Activated T-helper 9 cell treated with anti-CD3 and anti-CD28 coated beads, Interleukin-2, amount 50 U/mL, for 16 hours (primary cell): ENCODE results near the gene TNFRSF25.

ENCODE experiments used
- DNase-seq: peaks from one replicate; pipeline ENCODE4 v3.0.0-alpha.2; 2020; ENCODE audit warnings: low read depth

The TNFRSF25 gene, protein sequence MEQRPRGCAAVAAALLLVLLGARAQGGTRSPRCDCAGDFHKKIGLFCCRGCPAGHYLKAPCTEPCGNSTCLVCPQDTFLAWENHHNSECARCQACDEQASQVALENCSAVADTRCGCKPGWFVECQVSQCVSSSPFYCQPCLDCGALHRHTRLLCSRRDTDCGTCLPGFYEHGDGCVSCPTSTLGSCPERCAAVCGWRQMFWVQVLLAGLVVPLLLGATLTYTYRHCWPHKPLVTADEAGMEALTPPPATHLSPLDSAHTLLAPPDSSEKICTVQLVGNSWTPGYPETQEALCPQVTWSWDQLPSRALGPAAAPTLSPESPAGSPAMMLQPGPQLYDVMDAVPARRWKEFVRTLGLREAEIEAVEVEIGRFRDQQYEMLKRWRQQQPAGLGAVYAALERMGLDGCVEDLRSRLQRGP

DNA sequence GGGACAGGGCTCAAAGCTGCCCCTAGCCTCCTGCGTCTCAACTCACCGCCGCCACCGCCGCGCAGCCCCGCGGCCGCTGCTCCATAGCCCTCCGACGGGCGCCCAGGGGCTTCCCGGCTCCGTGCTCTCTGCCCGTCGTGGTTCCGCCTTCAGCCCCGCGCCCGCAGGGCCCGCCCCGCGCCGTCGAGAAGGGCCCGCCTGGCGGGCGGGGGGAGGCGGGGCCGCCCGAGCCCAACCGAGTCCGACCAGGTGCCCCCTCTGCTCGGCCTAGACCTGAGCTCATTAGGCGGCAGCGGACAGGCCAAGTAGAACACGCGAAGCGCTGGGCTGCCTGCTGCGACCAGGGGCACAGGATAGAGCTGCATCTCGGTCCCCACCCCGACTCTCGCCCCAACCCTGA lies at the start of gene TNFRSF25:
Gene TNFRSF25 (minus strand): TSS at position 151 of the 400 bp plus-strand sequence. CDS start 66 bp downstream, at position 85.
- DNase-seq, result peak; percentile 42

DNA sequence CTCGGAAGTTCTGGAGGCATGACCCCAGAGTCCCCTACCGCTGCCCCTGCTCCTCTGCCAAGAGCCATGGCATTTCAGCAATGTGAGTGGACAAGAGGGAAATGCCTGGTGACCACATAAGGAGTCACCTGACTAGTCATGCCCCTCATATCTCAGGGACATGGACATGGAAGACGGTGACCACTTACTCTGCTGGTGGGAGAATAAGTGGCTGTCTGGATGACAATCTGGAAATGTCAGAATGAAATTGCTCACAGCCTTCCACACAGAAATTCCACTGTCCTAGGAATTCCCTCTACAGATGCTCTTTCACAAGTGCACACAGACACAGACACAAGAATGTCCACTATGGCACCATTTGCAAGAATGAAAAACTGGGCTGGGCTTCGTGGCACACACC lies 49.8 kb upstream of the TNFRSF25 start:
- DNase-seq, result no peak

DNA sequence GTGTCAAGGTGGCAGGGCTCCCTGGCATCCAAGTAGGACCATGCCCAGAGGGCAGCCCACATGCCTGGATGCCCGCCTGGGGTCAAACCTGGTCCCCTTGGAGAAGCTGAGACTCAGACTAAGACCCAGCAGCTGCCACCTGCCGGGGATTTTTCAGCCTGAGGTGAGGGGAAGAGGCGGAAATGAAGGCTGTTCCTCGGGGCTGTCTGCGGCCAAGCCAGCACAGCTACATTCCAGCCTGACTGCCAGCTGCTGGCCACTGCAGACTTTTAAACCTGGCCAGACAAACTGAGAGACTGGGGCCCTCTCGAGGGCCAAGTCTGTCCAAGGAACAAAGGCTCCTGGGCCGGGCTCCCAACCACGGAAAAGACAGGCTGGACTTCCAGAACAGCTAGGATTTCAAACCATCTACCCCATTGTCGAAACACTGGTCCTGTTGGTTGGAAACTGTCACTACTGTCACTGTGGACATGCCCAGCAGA lies 47.4 kb upstream of the TNFRSF25 start:
- no peak for DNase-seq

DNA sequence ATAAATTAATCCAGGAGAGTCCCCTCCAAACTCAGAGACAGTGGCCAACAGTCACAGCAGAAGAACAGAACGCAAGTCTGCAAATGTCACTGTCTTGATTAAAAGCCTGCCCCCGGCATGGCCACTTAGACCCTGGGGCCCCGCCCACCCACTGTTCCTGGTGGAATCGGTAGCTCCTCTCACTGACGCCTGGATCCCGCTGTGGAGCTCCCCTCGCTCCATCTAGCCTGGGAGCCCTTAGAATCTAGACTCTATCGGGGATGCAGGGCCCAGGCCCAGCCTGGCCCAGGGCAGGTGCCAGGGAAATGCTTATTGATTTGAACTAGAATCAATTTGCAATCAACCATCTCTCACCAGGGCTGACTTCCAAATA lies 46.9 kb upstream of the TNFRSF25 start:
- no peak for DNase-seq

DNA sequence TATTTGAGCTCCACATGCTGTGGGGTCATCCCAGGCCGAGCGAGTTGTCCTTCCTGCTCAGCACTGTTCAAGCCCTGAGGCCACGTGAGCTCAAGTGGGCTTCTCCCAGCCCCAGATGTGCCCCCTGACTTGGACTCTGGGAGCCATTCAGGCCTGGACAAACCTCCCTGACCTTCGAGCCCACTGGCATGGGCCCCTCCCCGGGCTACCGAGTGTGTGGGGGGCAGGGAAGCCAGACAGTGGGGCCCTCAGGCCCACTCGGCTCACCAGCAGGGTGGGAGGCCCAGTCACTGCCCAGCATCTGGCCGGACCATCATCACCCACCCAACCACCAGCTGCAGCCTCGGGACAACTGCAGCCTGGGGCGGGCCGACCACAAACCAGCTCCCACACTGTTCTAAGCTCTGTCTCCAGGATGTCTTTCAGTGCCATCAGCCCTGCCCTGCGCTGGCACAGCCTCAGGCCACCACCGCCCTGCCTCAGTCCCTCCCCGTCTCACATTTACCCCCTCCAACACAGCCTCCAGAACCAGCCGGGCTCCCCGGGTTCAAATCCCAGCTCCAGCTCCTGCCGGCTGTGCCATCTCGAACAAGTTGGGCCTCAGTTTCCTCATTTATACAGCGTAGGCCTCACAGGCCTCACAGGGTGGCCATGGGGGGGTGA lies 46.4 kb upstream of the TNFRSF25 start:
- no peak for DNase-seq

DNA sequence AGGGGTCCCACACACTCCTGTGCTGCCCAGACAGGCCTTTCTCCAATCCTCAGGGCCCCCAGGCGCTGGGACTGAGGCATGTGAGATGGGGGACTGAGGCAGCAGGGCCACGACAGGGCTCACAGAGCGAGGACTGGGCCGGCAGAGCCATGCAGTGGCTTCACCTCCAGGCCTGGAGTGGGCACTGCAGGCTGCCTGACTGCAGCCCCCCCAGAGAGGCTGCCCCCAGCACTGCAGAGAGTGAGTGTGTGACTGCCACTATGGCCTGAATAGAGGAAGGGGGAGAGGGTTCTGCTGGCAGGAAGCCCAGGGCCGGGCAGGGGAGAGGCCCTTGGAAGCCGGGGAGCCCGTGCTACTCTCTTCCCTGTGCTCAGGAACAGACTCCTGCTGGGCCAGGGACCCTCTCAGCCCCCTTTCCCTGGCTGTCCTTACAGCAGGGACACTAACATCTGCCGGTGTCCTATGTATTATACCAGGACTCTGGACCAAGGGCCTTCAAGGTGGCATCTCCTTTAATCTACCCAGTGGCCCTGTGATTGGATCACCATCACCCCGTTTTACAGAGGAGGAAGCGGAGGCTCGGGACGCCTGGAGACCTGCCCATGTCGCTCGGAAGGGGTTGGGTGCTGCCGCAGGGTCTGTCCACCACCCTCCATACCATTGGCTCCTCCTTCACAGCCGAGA lies 45.7 kb upstream of the TNFRSF25 start:
- no peak for DNase-seq

DNA sequence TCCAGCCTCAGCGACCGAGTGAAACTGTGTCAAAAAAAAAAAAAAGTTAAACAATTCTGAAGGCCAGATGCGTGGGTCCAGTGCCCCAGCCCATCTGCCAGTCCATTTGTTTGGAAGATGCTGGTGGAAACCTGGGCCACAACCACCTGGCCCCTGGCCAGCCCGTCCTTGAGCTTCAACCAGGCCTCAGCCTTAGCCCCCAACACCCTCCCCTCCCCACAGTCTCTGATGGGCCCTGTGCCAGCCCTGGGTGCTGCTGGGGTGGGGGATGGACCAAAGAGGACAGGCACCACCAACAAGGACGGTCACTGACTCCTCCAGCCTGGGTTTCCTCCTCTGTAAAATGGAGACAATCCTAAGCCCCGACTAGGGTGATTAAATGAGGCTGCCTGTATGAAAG lies 45.1 kb upstream of the TNFRSF25 start:
- DNase-seq, result no peak

DNA sequence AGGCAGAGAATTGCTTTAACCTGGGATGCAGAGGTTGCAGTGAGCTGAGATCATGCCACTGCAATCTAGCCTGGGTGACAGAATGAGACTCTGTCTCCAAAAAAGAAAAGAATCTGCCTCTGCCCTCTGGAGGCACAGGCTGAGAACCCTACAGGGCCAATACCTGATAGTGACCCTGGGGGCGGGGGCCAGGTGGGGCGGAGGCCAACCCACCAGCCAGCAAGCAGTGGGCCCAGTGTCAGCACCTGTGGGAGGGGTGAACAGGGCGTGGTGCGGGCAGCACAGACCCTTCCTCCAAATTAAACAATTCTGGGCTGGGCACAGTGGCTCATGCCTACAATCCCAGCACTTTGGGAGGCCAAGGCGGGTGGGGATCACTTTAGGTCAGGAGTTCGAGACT lies 44.5 kb upstream of the TNFRSF25 start:
- DNase-seq, result no peak

DNA sequence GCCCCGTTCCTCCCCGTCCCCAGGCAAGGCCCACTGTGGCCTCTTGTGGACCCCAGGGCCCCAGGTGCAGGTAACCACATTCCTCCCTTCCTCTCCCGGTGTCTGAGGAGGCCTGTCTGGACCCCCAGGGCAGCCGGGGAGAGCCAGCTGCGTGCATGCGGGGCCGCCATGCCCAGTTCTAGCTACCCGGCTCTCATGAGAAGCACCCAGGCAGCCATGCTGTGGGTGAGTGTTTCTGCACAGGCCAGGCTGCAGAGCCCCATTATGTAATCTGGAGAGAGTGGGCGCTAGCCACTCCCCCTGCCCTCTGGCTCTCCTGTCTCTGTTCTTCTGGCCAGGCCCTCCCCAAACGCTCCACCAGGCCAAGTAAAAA lies 43.9 kb upstream of the TNFRSF25 start:
- DNase-seq, result no peak

DNA sequence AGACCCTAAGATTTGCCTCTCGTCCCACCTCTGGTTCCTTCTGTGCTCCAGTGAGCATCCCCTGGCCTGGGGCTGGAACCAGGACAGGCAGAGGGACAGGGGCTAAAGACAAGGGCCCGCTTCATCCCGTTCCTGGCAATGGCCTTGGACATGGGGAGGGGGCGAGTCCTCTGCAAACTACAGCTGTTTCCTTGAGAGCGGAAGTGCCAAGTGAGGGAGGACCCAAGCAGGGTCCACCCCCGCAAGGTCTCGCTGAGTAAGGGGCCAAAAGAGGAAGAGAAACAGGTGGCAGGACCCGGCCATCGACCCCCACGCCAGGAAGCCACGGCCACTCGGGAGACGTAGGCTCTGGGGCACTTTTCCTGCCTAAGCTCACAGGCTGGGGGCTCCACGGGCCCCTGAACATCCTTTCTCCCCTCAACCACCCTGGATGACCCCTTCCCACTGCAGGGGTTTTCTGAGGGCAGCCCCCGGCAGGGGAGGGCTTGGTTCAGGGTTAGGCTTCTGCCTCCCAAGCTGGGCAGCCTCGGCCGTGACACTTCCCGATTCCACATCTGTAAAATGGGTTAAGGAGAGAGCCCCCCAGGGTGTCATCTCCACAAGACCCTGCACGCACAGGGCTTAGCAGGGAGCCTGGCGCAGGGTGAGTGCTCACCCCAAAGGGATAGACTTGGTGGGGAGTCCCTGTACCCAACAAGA lies 43.4 kb upstream of the TNFRSF25 start:
- no peak for DNase-seq

DNA sequence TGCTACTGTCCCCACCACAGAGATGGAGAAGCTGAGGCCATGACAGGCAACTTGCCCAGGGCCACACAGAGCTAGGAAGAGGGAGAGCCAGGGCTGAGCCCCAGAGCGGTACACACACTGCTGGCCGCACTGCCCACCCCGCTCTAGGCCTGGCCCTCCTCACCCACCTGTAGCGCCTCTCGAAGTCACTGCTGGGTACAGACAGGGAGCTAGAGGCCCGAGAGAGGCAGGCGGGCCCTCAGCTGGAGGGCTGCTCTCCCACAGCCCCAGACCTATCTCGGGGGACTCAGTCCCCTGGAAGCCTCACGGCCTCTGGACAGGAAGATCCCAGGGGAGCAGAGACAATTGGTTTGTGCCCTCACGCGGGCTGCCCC lies 42.8 kb upstream of the TNFRSF25 start:
- no peak for DNase-seq

DNA sequence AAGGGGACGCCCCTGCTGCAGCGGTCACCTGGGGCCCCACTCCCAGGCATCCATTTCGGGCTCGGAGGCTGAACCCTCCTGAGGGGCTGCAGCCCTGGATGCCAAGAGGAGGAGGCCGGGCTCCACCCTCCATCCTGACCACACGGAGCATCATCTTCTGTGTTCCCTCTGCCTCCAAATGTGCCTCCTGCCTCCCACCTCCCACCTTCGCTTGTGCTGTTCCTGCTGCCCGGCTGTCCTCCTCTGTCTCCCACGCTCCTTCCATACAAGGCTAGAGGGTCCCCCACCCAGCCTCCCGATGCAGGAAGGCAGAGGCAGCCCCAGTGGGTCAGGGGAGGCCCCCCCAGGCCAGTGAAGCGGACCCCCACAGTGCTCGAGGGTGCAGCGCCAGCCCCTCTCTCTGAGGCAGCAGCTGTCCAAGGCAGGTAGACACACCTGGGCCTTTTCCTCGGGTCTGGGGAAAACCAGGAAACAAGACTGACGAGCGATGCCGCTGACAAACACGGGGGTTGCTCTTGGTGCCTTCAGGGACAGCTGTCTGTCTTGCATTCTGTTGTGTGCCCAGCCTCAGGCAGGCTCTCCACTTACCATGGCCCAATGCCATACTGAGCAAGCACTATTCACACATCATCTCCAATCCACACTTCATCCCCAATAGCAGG lies 42.3 kb upstream of the TNFRSF25 start:
- DNase-seq, result no peak

DNA sequence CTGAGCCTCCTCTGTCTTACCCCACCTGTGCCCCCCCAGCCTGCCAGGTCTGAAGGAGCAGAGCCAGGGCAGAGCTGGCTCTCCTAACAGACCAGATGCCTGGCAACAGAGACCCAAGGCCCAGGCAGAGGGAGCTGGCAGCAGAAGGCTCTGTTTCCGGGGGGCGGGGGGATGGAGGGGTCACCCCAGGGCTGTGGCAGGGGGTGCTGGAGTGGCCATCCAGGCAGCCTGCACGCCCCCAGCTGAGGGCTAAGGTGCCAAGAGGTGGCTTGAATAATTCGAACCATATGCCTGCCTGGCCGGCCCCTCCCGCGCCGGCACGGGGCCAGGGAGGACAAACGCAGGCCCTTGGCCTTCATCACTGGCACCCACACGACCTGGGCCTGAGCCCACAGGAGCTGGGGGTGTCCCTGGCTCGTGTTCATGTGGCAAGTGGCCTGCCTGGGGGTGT lies 41.5 kb upstream of the TNFRSF25 start:
- no peak for DNase-seq

DNA sequence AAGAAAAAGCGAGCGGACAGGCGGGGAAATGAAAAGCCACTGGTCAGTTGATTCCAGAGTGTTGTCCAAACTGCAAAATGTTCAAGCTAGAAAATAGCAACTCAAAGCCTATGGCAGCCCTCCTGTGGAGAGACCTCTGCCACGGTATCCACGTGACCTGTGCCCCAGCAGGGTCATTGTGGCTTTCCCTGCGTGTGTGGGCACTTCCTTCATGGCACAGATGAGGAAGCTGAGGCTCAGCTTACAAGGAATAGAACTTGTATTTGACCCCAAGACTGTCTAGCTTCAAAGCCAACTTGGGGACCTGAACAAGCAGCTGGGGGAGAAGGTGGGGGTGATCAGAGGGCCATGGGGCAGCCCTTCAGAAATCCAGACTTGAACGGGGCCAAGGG lies 41.1 kb upstream of the TNFRSF25 start:
- DNase-seq, result no peak

DNA sequence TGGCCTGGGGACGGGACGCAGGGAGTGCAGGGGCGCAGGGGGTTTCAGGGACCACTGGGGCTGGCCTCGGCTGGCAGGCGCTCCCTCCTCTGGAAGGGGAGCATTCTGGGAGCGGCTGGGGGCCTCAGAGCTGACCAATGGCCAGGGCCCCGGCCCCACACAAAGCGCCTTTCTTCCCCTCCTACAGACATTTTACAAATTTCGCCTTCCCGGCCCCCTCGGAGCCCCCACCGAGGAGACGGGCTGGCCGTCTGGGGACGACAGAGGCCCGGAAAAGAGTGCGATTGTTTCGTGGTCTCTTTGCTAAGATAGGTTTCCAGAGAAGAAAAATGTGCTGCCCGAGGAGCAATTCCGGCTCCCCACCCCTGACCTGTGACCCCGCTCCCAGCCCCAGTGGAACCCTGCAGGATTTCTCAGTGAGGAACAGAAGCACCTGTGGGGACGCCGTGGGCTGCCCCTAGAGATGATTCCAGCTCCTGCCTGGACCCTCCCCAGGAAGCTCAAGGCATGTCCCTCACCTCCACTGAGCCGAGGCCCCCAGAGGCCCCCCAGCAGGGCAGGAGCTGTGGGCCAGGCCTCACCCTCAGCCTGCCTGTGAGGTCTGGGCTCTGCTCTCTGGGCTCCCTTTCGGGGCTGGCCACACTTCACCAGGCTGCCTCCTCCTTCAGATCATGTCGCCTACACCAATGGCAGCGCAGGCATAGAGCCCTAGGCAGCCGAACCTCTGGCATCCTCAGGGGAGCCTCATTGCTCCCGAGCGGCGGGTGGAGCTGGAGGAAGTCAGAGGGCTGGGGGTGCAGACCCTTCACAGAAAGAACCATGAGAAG lies 40.5 kb upstream of the TNFRSF25 start:
- no peak for DNase-seq

DNA sequence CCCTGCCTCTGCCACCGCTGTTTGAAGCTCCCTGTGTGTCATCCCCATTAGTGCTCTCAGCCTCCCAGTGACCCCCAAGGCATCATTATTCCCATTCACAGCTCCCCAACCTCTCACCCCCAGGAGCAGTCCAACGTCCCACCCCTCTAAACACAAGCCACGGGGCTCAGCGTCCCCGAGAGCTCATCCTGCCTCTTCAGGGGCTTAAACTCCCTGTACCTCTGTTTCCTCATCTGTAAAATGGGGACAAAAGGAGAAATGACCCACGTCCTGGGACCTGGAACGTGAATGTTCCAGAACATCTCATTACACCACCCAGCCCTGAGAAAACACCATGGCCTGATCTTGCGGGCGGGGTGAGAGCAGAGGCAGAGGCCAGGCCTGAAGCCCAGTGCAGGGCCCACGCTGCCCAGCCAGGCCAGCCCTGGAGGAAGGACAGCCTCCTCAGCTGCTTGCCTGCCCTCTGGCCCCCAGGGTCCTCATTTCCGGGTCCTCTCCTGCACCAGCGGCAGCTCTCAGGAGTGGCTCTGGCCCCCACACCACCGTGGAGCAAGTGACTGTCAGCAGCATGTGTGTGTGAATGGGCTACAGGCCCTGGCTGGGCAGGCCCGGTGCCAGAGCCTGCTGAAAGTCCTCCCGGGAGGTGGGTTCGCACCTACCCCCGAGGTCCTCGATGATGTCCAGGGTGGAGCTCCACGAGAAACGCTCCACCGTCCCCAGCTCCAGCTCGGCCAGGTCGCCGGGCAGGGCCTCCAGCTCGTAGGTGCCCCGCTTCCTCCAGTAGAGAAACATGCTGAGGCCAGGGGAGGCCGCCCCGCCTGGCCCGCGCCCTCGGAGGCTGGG lies 39.6 kb upstream of the TNFRSF25 start:
- no peak for DNase-seq

DNA sequence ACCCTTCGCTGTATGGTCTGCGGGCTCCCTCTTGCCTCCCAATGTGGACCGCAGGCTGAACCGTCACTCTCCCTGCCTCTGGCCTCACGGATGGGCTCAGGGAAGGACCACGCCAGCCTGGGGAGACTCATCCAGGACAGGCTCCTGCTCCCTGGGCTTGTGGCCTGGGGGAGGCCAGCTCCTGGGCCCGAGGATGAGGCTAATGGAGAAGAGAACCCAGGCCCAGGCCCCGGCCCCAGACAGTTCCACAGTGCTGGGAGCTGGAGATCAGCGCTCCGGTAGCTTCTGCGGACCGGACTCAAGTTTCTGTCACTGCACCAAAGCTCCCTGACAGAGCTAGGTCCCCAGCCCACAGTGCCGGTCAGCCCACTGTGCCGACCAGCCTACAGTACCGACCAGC lies 38.9 kb upstream of the TNFRSF25 start:
- DNase-seq, result no peak

DNA sequence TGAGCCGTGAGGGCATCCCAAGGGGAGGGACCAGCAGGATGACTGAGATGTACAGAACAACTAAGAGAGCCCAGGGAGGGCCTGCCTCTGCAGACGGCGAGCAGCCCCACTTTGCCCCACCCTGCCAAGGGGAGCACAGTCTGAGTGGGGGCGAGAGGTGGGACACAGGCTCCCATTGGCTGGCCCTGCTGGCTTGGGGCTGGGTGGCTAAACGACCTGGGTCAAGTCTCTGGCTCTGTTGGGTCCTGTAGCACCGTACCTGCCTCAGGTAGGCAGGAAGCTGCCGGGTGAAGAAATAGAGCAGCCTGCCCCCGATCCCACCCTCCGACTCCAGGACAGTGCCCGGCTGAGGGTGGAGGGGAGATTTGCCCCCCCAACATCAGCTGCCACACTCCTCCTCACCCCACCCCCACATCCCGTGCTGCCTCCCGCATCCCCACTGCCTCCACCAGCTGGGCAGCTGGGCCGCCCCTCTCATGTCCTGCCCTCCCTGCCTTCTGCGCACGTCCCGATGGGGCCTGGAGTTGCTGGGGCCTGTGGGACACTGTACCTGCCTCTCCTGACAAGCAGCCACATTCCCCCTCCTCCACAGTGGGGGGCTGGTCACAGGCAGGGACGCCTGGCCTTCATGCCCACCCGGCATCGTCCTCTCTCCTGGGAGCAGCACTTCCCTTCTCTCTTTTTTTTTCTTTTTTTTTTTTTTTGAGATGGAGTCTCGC lies 38.1 kb upstream of the TNFRSF25 start:
- DNase-seq, result no peak
